Naive thymus-derived CD4-positive, alpha-beta T cell (primary cell): ENCODE measurements around the gene NR5A1. TPM values are rescaled to one million over a fixed set of nuclear protein-coding genes. Genes with fewer than 3 reads are reported as not detected.

Experiments
- ATAC-seq: fragments of 150-1000 bp; cut with Tn5 transposase; 2 replicates; pipeline ENCODE4 v1.10.0; 2021; ENCODE audit warnings: mild to moderate bottlenecking, moderate library complexity
- CTCF ChIA-PET: fragments of 350-600 bp; sonication (Branson Sonifier 250); formaldehyde crosslinking; loops from one replicate; lab custom pipeline; 2021; ENCODE audit warnings: antibody characterized with exemption; lab: Charles Lee
- POLR2A ChIA-PET: fragments of 350-600 bp; sonication (Branson Sonifier 250); formaldehyde crosslinking; loops from one replicate; lab custom pipeline; 2021; ENCODE audit warnings: antibody characterized with exemption, inconsistent platforms; lab: Charles Lee
- DNase-seq, 9 donors: peaks; one replicate each; pipeline versions ENCODE4 v3.0.0 to v3.0.0-alpha.2; 2020 to 2022; ENCODE audit warnings: mixed read lengths in 1 of 9
- H3K27ac ChIP-seq: one replicate; pipeline ENCODE4 v1.7.0; 2013; ENCODE audit warnings: mild to moderate bottlenecking, low read depth, low read length, moderate library complexity
- H3K27me3 ChIP-seq, 2 donors: one replicate each; pipeline ENCODE4 v1.7.0; 2013; ENCODE audit warnings: low read length in 2 of 2, mild to moderate bottlenecking in 2 of 2, moderate library complexity in 2 of 2; ENCODE audit not compliant: control insufficient read depth in 2 of 2, insufficient read depth in 2 of 2
- H3K36me3 ChIP-seq, 3 experiments: 1 replicate in 2 of 3; 2 replicates in 1 of 3; pipeline ENCODE4 v1.7.0; 2013; ENCODE audit warnings: low read length in 3 of 3, mild to moderate bottlenecking in 3 of 3, moderate library complexity in 1 of 3; ENCODE audit not compliant: insufficient read depth in 3 of 3, control insufficient read depth in 2 of 3
- H3K4me1 ChIP-seq, 2 donors: one replicate each; pipeline ENCODE4 v1.7.0; 2013; ENCODE audit warnings: low read length in 2 of 2, mild to moderate bottlenecking in 2 of 2, moderate library complexity in 1 of 2; ENCODE audit not compliant: control insufficient read depth in 2 of 2, insufficient read depth in 2 of 2
- H3K4me3 ChIP-seq: 2 replicates; pipeline ENCODE4 v1.7.0; 2013; ENCODE audit warnings: mild to moderate bottlenecking, low read length
- H3K9me3 ChIP-seq, 3 experiments: 1 replicate in 2 of 3; 2 replicates in 1 of 3; pipeline ENCODE4 v1.7.0; 2013; ENCODE audit warnings: low read length in 3 of 3; ENCODE audit not compliant: control insufficient read depth in 2 of 3
- H3K27ac Mint-ChIP-seq, 9 donors: one replicate each; pipeline ENCODE4 v1.8.0; 2020 to 2022; ENCODE audit warnings: mixed read lengths in 9 of 9, mild to moderate bottlenecking in 8 of 9, moderate library complexity in 5 of 9, inconsistent platforms in 2 of 9
- H3K27me3 Mint-ChIP-seq, 5 donors: one replicate each; pipeline ENCODE4 v1.8.0; 2021 to 2022; ENCODE audit warnings: mixed read lengths in 5 of 5, mild to moderate bottlenecking in 1 of 5
- H3K36me3 Mint-ChIP-seq, 5 donors: one replicate each; pipeline ENCODE4 v1.8.0; 2020 to 2022; ENCODE audit warnings: mixed read lengths in 5 of 5, mild to moderate bottlenecking in 3 of 5, inconsistent platforms in 1 of 5
- H3K4me1 Mint-ChIP-seq, 7 donors: one replicate each; pipeline ENCODE4 v1.8.0; 2020 to 2022; ENCODE audit warnings: mixed read lengths in 7 of 7, mild to moderate bottlenecking in 3 of 7, inconsistent platforms in 1 of 7
- H3K4me3 Mint-ChIP-seq, 10 donors: one replicate each; pipeline ENCODE4 v1.8.0; 2020 to 2022; ENCODE audit warnings: mild to moderate bottlenecking in 10 of 10, mixed read lengths in 10 of 10, moderate library complexity in 6 of 10, inconsistent platforms in 2 of 10
- H3K9me3 Mint-ChIP-seq, 11 donors: one replicate each; pipeline ENCODE4 v1.8.0; 2020 to 2022; ENCODE audit warnings: mixed read lengths in 11 of 11, mild to moderate bottlenecking in 4 of 11, inconsistent platforms in 1 of 11, moderate library complexity in 1 of 11
- intact Hi-C, 2 donors: fragments of 100-400 bp; cut with micrococcal nuclease; formaldehyde crosslinking; loops; one replicate each; pipeline ENCODE4 v1.15.1; 2023
- polyA plus RNA-seq, 2 donors: library from polyadenylated mRNA; unstranded; fragments of 300-500 nt; fragmentation: Illumina TruSeq; gene quantifications; one replicate each; pipeline ENCODE4 v1.2.3, GENCODE V29; 2021
- total RNA-seq, 6 experiments: library from RNA in 5 of 6; stranded (reverse) in 5 of 6; gene quantifications; 1 replicate in 5 of 6; 2 replicates in 1 of 6; pipeline ENCODE4 v1.2.3 and lab custom pipeline; 2021 to 2026

Gene NR5A1
- total and polyA plus RNA-seq, 7 experiments from 2014 or later = 0.11 TPM; not detected in 6

- H3K27me3 Mint-ChIP-seq = peaks cover 0 to 11% (median 0%) of the 10 kb centered on the region in 5 donors
- CTCF ChIA-PET = no interaction called here
- peaks cover 4 to 34% (median 30%) of the 10 kb centered on the region in 7 donors for H3K4me1 Mint-ChIP-seq
- Histone ChIP-seq H3K27me3 (no peaks in the 10 kb centered on the region), H3K9me3 (no peaks in the 10 kb centered on the region), H3K36me3 (no peaks in the 10 kb centered on the region), H3K4me1 (peaks cover 0 to 17% of the 10 kb centered on the region in 2 donors), H3K4me3 (no peak overlapping the region), H3K27ac (peak overlapping the region; percentile 19)
- peak overlapping the region; percentile 39 to 86 (median 72) for H3K4me3 Mint-ChIP-seq
- ATAC-seq (no peak), DNase-seq (peak in 1 of 9 donors; percentile 26)
- POLR2A ChIA-PET = no interaction called here
- H3K9me3 Mint-ChIP-seq = peaks cover 0 to 2% (median 0%) of the 10 kb centered on the region in 11 donors
- no peaks in the 10 kb centered on the region for H3K36me3 Mint-ChIP-seq
- H3K27ac Mint-ChIP-seq = peak overlapping the region; percentile 54 to 97 (median 87)
- intact Hi-C loops = no loop called here
Observed at GRCh38 chr9:124496075-124496449, 11.1 kb downstream of the NR5A1 start.

DNA sequence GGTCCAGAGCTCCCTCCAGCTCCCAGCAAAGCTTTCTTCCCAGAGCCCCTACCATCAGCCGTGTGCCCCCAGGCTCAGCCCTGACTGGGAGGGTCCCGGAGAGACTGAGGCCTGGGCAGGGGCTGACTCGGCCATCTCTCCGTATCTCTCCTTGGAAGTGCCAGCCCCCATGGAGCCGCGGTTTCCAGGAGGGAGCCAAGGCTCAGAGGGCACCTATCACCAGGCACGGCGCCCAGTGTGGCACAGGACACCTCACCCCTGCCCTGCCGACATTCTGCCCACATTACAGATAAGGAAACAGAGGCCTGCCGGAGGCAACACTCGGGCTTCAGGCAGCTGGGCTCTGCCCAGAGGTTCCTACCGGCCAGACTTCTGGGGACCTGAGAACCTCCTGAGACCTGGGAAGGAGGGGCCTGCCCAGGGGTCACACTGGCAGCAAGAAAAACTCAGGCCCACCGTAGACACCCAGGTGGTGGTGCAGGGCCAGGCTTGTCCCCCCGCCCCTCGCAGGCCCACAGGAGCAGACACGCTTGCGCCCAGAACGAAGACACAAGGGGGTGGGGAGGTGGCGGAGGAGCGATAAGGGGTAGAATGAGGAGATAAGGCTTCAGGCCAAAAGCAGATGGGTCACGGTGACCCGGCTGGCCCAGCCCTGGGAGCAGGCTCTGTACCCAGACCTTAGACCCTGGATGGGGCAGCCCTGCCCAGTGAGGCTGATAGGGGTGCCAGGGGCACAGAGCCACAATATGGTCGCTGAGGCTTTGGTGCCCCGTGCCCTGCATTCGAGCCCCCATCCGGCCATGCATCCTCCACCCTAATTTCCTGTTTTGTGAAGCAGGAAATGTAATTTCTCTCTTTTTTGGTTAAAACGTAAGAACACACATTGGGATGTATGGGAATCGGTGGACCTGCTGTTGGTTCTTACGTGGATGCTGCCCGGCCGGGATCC, 11.8 kb downstream of the NR5A1 start:
- Mint-ChIP-seq H3K27me3 (peaks cover 0 to 5% (median 0%) of the 10 kb centered on the region in 5 donors), H3K4me3 (peak overlapping the region; percentile 39 to 86 (median 72)), H3K9me3 (peaks cover 0 to 2% (median 0%) of the 10 kb centered on the region in 11 donors), H3K27ac (peak overlapping the region; percentile 54 to 97 (median 87)), H3K4me1 (peaks cover 4 to 34% (median 30%) of the 10 kb centered on the region in 7 donors), H3K36me3 (no peaks in the 10 kb centered on the region)
- POLR2A ChIA-PET = no interaction called here
- intact Hi-C loops = no loop called here
- no peak overlapping the region for H3K4me3 ChIP-seq
- DNase-seq (peak in 2 of 9 donors; percentile 5 to 11), ATAC-seq (no peak)
- peaks cover 0 to 17% of the 10 kb centered on the region in 2 donors for H3K4me1 ChIP-seq
- H3K36me3 ChIP-seq = no peaks in the 10 kb centered on the region
- CTCF ChIA-PET = no interaction called here
- H3K27ac ChIP-seq = peak overlapping the region; percentile 19
- no peaks in the 10 kb centered on the region for H3K9me3 ChIP-seq
- H3K27me3 ChIP-seq = no peaks in the 10 kb centered on the region

DNA sequence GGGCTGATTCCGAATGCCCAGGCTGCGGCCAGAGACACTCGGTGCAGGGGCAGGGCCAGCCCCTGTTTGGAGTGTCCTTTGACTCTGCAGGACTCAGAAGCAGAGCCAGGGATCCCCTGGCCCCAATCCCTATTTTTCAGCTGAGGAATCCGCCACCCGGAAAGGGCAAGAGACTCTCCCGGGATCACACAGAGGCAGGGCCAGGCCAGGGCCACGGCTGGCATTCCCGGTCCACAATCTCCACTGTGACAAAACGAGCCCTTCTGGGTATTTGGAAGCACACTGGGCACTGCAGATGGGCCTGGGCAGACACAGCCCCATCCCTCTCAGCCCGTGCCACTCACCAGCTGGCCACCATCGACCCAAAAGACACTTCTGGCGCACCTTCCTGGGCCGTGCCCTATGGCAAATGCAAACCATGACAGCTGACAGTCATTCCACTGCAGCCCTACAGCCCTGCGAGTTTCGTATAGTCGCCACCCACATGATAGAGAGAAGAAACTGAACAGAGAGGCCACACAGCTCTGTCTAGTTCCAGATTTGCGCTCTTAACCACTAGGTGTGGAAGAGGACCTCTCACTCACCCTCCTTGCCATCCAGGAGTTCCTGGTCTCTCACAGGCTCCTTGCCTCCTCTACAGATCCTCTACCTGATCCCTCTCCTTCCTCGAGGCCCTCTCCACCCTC, 13.3 kb downstream of the NR5A1 start:
- Mint-ChIP-seq H3K27me3 (no peaks in the 10 kb centered on the region), H3K9me3 (no peaks in the 10 kb centered on the region), H3K4me1 (peaks cover 4 to 34% (median 26%) of the 10 kb centered on the region in 7 donors), H3K27ac (peak overlapping the region in 6 of 9 donors; percentile 39 to 63 (median 52)), H3K4me3 (peak overlapping the region in 2 of 10 donors; percentile 30 to 33), H3K36me3 (no peaks in the 10 kb centered on the region)
- DNase-seq = no peak
- no peak for ATAC-seq
- Histone ChIP-seq H3K9me3 (no peaks in the 10 kb centered on the region), H3K27me3 (no peaks in the 10 kb centered on the region), H3K4me1 (peaks cover 0 to 17% of the 10 kb centered on the region in 2 donors), H3K36me3 (no peaks in the 10 kb centered on the region), H3K4me3 (no peak overlapping the region), H3K27ac (no peak overlapping the region)
- intact Hi-C loops = no loop called here
- POLR2A ChIA-PET = no interaction called here
- CTCF ChIA-PET = no interaction called here

GRCh38 chr9:124493218-124493617, 14.0 kb downstream of the NR5A1 start:
- Histone ChIP-seq H3K9me3 (no peaks in the 10 kb centered on the region), H3K4me3 (no peak overlapping the region), H3K27ac (no peak overlapping the region), H3K27me3 (no peaks in the 10 kb centered on the region), H3K4me1 (peaks cover 0 to 17% of the 10 kb centered on the region in 2 donors), H3K36me3 (no peaks in the 10 kb centered on the region)
- no peaks in the 10 kb centered on the region for H3K36me3 Mint-ChIP-seq
- no peak for ATAC-seq
- intact Hi-C loops = no loop called here
- H3K4me3 Mint-ChIP-seq = no peak overlapping the region
- peaks cover 4 to 34% (median 26%) of the 10 kb centered on the region in 7 donors for H3K4me1 Mint-ChIP-seq
- peak overlapping the region in 1 of 9 donors; percentile 46 for H3K27ac Mint-ChIP-seq
- POLR2A ChIA-PET = no interaction called here
- CTCF ChIA-PET = no interaction called here
- no peaks in the 10 kb centered on the region for H3K9me3 Mint-ChIP-seq
- no peak for DNase-seq
- H3K27me3 Mint-ChIP-seq = no peaks in the 10 kb centered on the region

DNA sequence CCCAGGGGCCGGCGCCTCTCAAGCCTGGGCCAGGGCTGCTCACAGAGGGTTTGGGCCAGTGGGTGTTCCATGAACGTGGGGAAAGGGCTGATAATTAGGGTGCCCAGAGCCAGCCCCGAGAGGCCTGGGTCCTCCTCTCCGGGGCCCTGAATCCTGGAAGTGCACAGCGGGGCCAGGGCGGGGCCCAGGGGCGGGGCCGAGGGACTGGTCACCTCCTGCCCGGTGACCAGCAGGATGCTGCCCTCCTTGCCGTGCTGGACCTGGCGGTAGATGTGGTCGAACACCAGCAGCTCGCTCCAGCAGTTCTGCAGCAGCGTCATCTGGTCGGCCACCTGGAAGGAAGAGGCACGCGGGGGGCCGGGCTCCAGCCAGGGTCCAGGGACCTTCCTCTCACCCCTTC, 14.4 kb downstream of the NR5A1 start:
- intact Hi-C loops = no loop called here
- Histone ChIP-seq H3K9me3 (no peaks in the 10 kb centered on the region), H3K27ac (no peak overlapping the region), H3K4me3 (no peak overlapping the region), H3K4me1 (peaks cover 0 to 17% of the 10 kb centered on the region in 2 donors), H3K36me3 (no peaks in the 10 kb centered on the region), H3K27me3 (no peaks in the 10 kb centered on the region)
- ChIA-PET CTCF (no interaction called here), POLR2A (no interaction called here)
- ATAC-seq (no peak), DNase-seq (no peak)
- Mint-ChIP-seq H3K27ac (peak overlapping the region in 1 of 9 donors; percentile 26), H3K9me3 (no peaks in the 10 kb centered on the region), H3K27me3 (no peaks in the 10 kb centered on the region), H3K4me1 (peaks cover 4 to 32% (median 26%) of the 10 kb centered on the region in 7 donors), H3K36me3 (no peaks in the 10 kb centered on the region), H3K4me3 (no peak overlapping the region)

DNA sequence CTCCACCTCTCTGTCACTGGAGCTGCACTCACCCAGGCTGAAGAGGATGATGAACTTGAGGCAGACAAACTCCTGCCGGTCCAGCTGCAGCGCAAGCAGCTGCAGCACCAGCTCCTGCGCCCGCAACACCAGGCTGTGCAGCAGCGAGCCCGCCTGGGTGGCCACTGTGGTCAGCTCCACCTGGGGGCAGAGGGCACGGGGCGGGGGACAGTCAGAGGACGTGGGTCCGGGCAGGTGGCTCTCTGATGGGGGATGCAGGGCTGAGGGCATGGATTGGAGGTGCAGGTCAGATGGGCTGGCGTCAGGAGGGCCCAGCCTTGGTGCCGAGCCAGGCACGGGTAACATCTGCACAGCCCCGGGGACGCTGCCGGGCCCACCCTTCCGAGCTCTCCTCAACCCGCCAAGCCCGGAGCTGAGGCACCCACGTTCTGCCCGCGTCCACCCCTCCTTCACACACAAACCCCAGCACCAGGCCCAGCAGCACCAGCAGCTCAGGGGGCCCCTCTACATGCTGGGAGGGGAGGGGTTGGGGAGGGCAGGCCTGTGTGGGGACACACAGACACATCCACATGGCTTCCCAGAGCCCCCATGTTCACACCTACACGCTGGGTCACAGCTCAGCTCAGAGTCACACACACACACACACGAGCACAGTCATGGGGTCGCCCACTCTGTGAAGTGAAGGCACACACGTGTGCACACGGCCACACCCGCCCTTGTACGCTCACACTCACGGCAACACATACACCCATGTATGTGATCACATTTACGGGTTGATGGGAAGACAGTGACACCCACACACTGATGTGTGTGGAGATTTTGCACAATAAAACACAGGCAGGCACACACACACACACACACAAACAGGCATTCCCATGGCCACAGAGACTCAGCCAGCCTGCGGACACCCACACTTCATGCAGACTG, 15.9 kb downstream of the NR5A1 start:
- Histone ChIP-seq H3K36me3 (no peaks in the 10 kb centered on the region), H3K27ac (no peak overlapping the region), H3K9me3 (no peaks in the 10 kb centered on the region), H3K27me3 (no peaks in the 10 kb centered on the region), H3K4me3 (no peak overlapping the region), H3K4me1 (peaks cover 0 to 12% of the 10 kb centered on the region in 2 donors)
- no peak for DNase-seq
- Mint-ChIP-seq H3K4me3 (no peak overlapping the region), H3K4me1 (peaks cover 4 to 20% (median 12%) of the 10 kb centered on the region in 7 donors), H3K9me3 (no peaks in the 10 kb centered on the region), H3K36me3 (no peaks in the 10 kb centered on the region), H3K27ac (peak overlapping the region in 1 of 9 donors; percentile 12), H3K27me3 (no peaks in the 10 kb centered on the region)
- intact Hi-C loops = no loop called here
- ChIA-PET CTCF (no interaction called here), POLR2A (no interaction called here)
- ATAC-seq = no peak
